CD4-positive, alpha-beta T cell treated with Interleukin-2 at 100 ng/mL for 4 hours (primary cell): ENCODE data around the gene HECTD4.

ENCODE experiments used
- DNase-seq: peaks from one replicate; pipeline ENCODE4 v3.0.0-alpha.2; 2020; ENCODE audit warnings: low spot score

HECTD4 gene

DNA sequence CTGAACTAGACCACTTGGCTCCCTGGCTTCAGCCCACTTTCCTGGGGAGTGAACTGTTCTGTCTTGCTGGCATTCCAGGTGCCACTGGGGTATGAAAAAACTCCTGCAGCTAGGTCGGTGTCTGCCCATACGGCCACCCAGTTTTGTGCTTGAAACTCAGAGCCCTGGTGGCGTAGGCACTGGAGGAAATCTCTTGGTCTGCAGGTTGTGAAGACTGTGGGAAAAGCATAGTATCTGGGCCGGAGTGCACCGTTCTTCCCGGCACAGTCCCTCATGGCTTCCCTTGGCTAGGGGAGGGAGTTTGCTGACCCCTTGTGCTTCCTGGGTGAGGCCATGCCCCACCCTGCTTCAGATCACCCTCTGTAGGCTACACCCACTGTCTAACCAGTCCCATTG lies 223.1 kb downstream of the HECTD4 start:
- no peak for DNase-seq

DNA sequence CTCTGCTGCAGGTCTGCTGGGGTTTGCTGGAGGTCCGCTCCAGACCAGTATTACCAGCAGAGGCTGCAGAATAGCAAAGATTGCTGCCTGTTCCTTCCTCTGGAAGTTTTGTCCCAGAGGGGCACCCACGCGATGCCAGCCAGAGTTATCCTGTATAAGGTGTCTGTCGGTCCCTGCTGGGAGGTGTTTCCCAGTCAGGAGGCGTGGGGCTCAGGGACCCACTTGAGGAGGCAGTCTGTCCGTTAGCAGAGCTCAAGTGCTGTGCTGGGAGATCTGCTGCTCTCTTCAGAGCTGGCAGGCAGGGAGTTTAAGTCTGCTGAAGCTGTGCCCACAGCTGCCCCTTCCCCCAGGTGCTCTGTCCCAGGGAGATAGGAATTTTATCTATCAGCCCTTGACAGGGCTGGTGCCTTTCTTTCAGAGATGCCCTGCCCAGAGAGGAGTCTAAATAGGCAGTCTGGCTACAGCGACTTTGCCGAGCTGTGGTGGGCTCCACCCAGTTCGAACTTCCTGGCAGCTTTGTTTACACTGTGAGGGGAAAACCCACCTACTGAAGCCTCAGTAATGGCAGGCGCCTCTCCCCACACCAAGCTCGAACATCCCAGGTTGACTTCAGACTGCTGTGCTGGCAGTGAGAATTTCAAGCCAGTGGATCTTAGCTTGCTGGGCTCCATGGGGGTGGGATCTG lies 223.6 kb downstream of the HECTD4 start:
- DNase-seq: peak; percentile 66

DNA sequence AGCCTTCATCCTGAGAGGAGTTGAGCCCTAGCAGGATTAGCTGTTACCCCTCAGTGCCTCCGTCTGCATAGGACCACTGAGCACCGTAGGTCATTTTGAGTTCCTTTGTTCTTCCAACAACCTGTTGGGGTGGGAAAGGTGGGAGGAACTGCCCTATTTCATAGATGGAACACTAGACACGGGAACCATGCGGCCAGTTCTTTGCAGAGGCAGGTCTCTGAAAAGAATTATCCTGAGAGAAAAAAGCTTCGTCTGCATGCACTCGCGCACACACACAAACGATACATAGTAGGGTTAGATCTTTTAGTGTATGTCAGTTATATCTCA lies 228.4 kb downstream of the HECTD4 start:
- no peak for DNase-seq

DNA sequence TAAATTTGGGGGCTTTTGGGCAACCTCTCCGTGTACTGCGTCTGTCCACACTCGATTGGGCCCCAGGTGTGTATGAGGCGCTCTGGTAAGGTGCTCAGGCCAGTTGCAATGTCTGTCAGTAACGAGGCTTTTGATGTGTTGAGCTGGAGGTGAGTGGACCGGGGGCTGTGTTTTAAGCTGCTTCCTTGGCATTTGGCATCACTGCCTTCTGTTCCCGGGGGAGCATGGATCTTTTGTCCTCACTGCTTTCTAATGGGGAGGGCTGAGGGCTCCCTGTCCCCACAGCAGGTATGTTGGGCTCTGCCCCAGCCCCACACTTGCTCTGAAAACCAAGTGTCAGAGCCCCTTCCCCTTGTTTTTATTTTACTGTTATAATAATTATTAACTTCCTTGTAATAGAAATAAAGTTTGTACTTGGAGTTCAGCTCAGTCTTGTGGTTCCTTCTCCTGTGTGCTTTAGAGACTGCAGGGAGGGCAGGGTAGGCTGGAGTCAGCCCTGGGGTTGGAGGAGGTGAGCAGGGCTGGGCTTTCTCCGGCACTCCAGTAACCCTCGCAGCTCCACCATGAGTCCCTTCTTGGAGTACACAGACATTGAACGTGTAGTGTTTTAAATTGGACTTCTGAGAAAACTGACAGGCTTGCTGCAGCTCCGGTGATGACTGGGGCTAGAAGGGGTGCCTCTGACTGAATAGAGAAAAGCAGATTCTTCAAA lies 228.9 kb downstream of the HECTD4 start:
- DNase-seq: no peak

DNA sequence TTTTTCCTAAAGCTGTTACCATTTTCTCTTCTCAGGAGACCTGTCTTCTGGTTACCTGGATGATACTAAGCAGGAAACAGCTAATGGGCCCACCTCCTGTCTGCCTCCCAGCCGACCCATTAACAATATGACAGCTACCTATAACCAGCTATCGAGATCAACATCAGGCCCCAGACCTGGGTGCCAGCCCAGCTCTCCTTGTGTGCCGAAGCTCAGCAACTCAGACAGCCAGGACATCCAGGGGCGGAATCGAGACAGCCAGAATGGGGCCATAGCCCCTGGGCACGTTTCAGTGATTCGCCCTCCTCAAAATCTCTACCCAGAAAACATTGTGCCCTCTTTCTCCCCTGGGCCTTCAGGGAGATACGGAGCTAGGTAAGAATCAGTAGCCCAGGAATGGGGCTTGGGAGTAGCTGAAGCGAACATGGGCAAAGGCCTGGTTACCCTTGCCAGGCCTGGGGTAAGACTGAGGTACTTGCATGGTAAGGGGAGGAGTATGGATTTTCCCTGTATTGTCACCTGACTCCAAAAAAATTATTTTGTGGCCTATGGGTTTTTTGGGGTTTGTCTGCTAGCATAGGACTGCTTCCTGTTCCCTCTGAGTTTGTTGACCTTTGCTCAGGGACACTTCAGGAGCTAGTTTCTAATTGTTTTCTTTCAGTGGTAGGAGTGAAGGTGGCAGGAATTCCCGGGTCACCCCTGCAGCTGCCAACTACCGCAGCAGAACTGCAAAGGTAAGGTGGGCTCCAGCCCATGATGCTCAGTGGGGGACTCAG lies 230.3 kb downstream of the HECTD4 start:
- no peak for DNase-seq

DNA sequence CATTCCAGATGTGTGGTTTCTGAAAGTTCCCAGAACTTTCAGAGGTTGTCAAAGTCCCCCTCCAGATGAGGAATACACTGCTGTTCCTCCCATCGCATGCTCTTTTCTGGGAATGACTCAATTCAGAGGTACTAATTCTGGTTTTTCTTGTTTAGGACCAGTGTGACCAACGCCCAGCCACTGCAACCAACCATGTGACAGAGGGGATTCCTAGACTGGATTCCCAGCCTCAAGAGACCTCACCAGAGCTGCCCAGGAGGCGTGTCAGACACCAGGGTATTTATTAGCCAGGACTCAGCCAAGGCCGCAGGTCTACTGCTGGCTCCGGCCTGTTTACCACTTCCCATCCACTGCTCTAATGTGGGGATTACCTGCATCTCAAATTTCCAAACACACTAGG lies 232.6 kb downstream of the HECTD4 start:
- DNase-seq: no peak

DNA sequence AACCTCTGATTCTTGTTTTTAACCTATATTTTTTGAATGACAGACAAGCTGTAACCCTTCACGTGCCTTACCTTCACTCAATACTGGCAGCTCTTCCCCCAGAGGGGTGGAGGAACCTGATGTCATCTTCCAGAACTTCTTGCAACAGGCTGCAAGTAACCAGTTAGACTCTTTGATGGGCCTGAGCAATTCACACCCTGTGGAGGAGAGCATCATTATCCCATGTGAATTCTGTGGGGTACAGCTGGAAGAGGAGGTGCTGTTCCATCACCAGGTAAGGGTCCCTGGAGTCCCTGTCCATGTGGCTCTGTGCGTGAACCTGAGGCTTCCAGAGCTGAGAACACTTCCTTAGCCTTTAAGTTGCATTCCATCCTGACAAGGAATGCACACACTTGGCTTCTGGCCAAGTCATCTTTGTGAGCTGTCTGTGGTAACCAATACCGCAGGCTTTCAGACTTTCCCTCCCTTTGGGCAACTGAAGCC lies 234.2 kb downstream of the HECTD4 start:
- DNase-seq: no peak

DNA sequence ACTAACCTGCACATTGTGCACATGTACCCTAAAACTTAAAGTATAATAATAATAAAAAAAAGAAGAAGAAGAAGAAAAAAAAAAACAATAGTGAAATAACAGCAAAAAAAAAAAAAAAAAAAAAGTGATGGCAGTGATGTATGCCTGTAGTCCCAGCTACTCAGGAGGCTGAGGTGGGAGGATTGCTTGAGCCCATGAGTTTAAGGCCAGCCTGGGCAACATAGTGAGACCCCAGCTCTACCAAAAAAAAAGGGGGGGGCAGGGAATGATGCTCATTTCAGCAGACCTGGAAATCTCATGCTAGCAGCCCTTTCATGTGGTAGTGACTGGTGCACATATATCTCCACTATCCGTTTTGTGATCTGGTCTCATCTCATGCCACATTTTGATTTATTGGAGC lies 236.1 kb downstream of the HECTD4 start:
- DNase-seq: no peak

DNA sequence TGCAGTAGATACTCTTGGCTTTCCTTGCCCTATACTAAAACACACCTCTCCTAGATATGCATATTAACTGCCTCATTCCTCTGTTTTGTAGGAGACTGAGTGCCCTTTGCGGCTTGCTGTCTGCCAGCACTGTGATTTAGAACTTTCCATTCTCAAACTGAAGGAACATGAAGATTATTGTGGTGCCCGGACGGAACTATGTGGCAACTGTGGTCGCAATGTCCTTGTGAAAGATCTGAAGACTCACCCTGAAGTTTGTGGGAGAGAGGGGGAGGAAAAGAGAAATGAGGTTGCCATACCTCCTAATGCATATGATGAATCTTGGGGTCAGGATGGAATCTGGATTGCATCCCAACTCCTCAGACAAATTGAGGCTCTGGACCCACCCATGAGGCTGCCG lies 241.5 kb downstream of the HECTD4 start:
- no peak for DNase-seq

DNA sequence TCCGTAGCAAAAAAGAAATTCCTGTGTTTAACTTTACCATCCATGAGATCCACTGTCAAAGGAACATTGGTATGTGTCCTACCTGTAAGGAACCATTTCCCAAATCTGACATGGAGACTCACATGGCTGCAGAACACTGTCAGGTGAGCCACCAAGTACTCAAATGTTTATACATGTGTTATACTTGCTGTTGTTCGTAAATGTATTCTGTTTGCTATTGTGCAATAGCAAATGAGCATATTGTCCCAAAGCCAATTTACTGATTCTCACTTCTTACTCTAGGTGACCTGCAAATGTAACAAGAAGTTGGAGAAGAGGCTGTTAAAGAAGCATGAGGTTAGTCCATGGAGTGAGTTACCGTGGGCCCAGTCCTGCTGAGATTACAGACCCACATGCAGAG lies 247.5 kb downstream of the HECTD4 start:
- no peak for DNase-seq

DNA sequence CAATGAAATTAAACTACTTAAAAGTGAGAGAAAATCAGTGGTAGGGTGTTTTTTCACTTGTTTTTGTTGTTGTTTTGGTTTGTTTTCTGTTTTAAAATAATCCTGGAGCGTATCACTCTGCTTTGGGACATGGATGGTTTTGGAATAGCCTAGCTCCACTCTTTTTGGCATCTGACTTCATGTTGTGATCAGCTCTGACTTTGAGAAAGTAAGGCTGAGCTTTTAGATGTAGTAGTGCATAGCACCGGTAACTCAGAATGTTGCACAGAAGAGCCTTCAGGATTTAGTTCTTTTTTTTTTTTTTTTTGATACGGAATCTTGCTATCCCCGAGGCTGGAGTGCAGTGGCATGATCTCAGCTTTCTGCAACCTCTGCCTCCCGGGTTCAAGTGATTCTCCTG lies 248.8 kb downstream of the HECTD4 start:
- DNase-seq: no peak

DNA sequence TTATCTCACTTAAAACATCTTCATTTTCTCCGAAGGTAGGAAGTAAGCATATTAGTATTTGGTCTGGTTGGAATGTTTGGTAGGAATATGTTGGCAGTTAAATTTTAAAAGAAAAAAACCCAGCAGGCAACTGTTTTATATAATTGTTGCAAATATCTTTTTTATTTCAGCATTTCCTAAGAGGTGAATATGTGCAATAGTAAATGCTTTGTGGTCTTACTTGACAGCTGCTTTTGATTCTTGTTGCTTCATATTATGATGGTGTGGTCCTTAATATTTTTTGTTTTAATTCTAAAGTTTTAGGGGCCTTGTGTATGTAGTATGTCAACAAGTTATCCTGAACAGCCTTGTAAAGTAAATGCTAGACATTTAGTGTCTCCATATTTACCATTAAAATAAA lies 250.5 kb downstream of the HECTD4 start:
- DNase-seq: no peak

DNA sequence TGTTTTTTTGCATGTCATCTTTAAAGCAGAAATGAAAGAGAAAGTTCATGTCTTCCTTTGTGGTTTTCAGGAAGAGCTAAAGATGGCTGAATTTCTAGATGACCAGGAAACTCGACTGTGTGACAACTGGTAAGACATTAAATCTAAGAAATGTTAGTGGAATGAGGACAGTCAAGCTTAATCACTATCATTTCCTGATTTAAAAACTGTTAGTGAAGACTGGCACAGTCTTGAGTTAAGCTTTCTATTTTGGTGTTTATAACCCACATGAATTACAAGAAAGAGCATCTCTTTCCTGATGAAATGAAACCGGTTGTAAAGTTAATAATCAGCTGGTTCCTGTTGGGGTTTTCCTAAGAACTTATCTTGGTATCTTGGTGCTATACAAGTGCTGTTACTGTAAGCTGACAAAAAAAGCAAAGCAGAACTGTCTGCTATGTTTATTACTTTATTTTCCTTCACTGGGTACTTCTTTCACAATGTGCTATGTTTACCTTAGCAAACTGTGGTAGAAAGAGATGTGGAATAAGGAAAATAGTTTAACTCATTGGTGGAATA lies 251.7 kb downstream of the HECTD4 start:
- DNase-seq: peak; percentile 81

DNA sequence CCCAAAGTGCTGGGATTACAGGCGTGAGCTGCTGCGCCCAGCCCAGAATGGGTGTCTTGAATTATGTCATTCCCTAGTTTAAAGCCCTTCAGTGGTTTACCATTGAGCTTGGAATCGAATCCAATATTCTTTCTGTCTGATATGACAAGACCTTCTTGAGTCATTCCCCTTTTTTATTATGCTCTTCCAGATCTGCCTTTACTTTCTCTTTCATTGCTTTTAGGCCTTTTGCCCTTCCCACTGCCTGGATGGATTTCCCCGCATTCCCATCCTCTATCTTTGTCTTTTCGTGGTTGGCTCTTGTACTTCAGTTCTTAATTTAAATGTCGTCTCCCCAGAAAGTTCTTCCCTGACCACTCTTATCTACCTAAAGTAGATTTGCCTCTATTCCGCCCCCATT lies 255.3 kb downstream of the HECTD4 start:
- DNase-seq: no peak

DNA sequence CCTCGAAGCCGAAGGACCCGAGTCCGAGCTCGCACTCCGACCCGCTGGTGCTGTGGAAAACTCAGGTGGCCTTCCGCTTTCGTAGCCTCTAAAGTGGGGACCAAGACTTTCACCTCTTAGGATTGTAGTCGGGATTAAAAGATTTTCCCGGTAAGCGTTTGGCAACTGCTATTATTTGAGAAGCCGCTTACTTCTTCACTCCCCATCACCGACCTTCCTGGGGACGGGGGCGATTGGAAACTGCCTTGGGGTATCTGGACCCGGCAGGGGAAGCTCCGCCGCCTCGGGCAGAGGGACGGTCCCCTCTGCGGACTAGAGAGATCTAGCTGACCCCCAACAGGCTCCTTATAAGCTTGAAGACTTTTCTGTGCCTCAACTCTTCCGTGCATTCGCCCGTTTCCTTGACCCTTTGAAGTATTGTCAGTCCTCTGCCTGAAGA lies 256.2 kb downstream of the HECTD4 start:
- DNase-seq: no peak

DNA sequence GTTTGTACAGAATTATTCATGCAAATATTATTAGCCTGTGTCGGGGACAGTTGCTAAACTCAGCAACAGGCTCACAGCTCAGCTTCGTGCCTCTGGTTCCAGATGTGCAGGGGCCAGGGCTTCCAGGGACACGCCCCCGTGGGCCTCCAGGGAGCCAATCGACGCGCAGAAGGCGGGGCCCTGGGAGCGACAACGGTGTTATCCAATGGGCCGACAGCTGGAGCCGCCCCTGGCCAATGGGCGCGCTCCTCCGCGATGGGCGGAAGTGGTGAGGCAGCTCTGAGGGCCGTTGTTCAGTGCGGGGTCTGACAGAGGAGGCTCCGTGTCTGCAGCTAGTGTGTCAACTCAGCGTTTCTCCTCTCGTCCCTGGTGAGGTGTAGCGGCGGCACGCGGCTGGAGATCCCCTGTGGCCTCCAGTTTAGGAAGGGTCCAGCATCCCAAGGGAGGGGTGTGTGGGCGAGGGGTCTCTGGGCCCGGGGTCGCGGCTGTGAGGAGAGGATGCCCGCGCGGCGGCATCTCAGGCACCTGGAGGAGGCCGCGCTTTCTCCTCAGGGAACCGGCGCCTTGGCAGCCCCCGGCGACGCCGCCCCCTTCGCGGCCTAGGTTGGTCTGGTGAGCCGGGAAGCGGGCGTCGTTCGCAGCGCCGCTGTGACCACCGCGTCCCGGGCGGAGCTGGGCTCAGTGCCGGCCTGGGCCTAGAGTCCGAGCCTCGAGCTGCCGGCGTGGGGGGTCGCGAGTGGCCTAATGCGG lies 256.8 kb downstream of the HECTD4 start, which contains the start of gene TRAFD1:
TSS of gene TRAFD1 (plus strand) at position 311 of the 750 bp plus-strand sequence. CDS start 4,963 bp downstream, outside the sequence.
- peak; percentile 98 for DNase-seq

DNA sequence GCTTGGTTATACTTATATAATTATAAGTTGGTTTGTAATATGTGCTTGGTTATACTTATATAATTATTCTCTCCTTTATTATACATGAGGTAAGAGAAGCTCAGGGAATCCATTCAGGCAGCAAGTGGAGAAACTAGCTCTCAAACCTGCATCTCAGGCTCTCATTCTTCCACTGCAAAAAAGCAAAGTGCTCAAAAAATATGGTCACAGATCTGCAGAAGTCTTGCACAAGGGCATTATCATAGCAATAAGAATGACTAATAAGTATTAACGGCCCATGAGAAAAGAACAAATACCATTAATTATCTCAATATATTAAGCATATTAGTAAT lies 257.3 kb downstream of the HECTD4 start:
- DNase-seq: no peak

DNA sequence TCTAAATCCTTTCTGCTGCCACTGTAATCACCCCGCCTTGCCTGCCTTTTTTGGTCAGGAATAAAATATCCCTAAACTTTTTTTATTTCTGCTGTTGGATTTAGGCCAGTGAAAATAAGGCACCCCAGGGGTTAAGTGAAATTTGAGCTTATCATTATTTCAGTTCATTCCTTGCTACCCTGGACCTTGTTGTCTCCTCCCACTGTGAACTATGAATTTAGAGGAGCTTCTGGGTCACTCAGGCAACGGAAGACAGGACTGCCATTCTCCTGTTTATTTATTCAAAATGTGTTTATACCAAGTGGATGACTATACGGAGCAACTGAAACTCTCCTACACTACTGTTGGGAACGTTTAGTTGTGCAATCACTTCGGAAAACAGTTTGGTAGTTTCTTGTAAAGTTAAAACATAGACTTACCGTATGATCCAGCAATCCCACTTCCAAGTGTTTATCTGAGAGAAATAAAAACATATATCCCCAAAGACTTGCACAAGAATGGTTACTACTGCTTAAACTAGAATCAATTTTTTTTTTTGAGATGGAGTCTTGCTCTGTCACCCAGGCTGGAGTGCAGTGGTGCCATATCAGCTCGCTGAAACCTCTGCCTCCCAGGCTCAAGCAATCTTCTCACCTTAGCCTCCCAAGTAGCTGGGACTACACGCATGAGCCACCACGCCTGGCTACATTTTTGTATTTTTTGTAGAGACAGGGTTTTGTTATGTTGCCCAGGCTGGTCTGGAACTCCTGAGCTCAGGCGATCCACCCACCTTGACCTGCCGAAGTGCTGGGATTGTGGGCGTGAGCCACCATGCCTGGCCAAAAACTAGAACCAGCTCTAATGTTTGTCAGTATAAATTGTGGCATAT lies 259.2 kb downstream of the HECTD4 start:
- DNase-seq: no peak

DNA sequence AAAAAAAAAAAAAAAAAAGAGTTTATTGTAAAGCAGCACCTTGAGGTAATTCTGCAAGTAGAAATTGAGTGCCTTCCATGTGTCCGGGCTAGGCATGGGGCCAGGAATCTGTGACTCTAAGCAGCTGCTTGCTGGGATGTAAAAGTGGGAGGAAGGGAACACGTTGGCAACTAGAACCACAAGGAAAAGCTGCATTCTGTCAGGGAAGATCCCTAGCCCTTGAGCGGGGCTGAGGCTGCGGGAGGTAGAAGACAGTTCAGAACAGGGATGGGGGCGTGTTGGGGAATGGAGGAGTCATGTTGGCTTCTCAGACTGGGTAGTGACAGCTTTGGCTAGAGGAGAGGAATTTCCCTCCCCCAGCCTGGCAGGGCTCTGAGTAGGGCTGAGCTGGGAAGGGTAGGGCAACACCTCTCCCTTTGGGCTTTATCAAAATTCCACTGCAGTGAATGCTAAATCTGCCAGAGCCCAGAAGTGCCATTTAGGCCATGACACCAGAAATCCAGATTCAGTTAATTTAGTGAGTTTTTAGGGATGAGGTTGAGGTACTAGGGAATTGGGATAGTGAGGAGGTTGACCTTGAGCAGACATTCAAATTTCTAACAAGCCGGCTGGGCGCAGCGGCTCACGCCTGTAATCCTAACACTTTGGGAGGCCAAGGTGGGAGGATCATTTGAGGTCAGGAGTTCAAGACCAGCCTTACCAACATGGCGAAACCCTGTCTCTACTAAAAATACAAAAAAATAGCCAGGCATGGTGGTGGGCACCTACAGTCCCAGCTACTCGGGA lies 260.3 kb downstream of the HECTD4 start:
- DNase-seq: no peak

DNA sequence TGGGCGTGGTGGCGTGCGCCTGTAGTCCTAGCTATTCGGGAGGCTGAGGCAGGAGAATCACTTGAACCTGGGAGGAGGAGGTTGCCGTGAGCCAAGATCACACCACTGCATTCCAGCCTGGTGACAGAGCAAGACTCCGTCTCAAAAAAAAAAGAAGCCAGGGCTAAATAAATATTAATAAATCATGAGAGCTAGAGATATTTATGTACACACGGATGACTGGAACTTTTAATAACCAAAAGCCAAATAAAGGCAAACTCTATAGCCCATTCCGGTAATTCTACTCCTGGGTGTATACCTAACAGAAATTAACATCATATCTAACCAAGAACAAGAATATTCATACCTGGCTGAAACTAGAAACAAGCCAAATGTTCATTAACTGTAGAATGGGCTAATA lies 264.5 kb downstream of the HECTD4 start:
- no peak for DNase-seq
